PC-3 (cell line): ENCODE measurements around the gene PIH1D1. TPM values are rescaled to one million over a fixed set of nuclear protein-coding genes. Genes with fewer than 3 reads are reported as not detected.

Experiments used
- ATAC-seq: fragments of 200-7000 bp; cut with Tn5 transposase; 2 replicates; pipeline ENCODE4 v1.9.1; 2020; ENCODE audit warnings: mild to moderate bottlenecking, moderate library complexity
- BruUV-seq: library from RNA; stranded (reverse); fragments of 400-500 nt; replicated peaks from 2 replicates; lab custom pipeline; 2021; lab: Mats Ljungman, UMichigan
- CTCF ChIA-PET: fragments of 300-600 bp; sonication (Branson Sonifier 250); formaldehyde crosslinking; loops from one replicate; lab custom pipeline; 2022; ENCODE audit warnings: antibody characterized with exemption; lab: Charles Lee
- POLR2A ChIA-PET: fragments of 300-600 bp; sonication (Branson Sonifier 250); formaldehyde crosslinking; loops from one replicate; lab custom pipeline; 2022; ENCODE audit warnings: antibody characterized with exemption; ENCODE audit not compliant: unreplicated experiment; lab: Charles Lee
- DNase-seq: peaks from one replicate; pipeline ENCODE4 v3.0.0-alpha.2; 2015
- H2AFZ ChIP-seq: fragments of 300-600 bp; sonication (generic); 2 replicates; pipeline ENCODE4 v1.6.0; 2016; ENCODE audit warnings: antibody characterized with exemption, low read length
- H3F3A ChIP-seq: fragments of 300-600 bp; sonication (generic); one replicate; pipeline ENCODE4 v1.6.0; 2017; ENCODE audit warnings: antibody characterized with exemption, low read length, control low read depth, mild to moderate bottlenecking; ENCODE audit not compliant: unreplicated experiment
- H3K27ac ChIP-seq: fragments of 300-600 bp; sonication (generic); 2 replicates; pipeline ENCODE4 v1.5.1; 2016; ENCODE audit warnings: mild to moderate bottlenecking, low read length
- H3K27me3 ChIP-seq: fragments of 300-600 bp; sonication (generic); 2 replicates; pipeline ENCODE4 v1.6.1; 2016; ENCODE audit warnings: low read length, mixed read lengths
- H3K36me3 ChIP-seq: fragments of 300-600 bp; sonication (generic); 2 replicates; pipeline ENCODE4 v1.6.1; 2016; ENCODE audit warnings: low read depth, mixed run types, low read length, mixed read lengths
- H3K4me1 ChIP-seq: fragments of 300-600 bp; sonication (generic); 2 replicates; pipeline ENCODE4 v1.5.1; 2016; ENCODE audit warnings: low read length; ENCODE audit not compliant: insufficient read depth
- H3K4me2 ChIP-seq: fragments of 300-600 bp; sonication (generic); 2 replicates; pipeline ENCODE4 v1.6.0; 2016; ENCODE audit warnings: low read length
- H3K4me3 ChIP-seq: fragments of 300-600 bp; sonication (generic); 2 replicates; pipeline ENCODE4 v1.5.1; 2016; ENCODE audit warnings: mild to moderate bottlenecking, low read length, mixed read lengths
- H3K79me2 ChIP-seq: fragments of 300-600 bp; sonication (generic); 2 replicates; pipeline ENCODE4 v1.6.1; 2017; ENCODE audit warnings: low read length, mixed read lengths
- H3K9ac ChIP-seq: fragments of 300-600 bp; sonication (generic); 2 replicates; pipeline ENCODE4 v1.6.0; 2016; ENCODE audit warnings: mild to moderate bottlenecking, low read length
- H3K9me2 ChIP-seq: fragments of 300-600 bp; sonication (generic); replicated peaks from 2 replicates; pipeline ENCODE4 v1.6.1; 2016; ENCODE audit warnings: mixed run types, low read length, mixed read lengths
- H3K9me3 ChIP-seq: fragments of 300-600 bp; sonication (generic); 2 replicates; pipeline ENCODE4 v1.6.1; 2016; ENCODE audit warnings: low read length, mixed read lengths
- H4K20me1 ChIP-seq: fragments of 300-600 bp; sonication (generic); 2 replicates; pipeline ENCODE4 v1.6.1; 2016; ENCODE audit warnings: low read length, mixed read lengths
- EZH2 ChIP-seq: fragments of 300-600 bp; sonication (generic); IDR thresholded peaks from one replicate; pipeline ENCODE4 v1.6.1; 2017; ENCODE audit warnings: antibody characterized with exemption, mild to moderate bottlenecking, low read length; ENCODE audit not compliant: unreplicated experiment
- EZH2phosphoT487 ChIP-seq: fragments of 300-600 bp; sonication (generic); IDR thresholded peaks from 2 replicates; pipeline ENCODE4 v1.6.1; 2018; ENCODE audit warnings: mild to moderate bottlenecking, antibody characterized with exemption, low read length, borderline replicate concordance
- intact Hi-C: fragments of 100-400 bp; cut with micrococcal nuclease; formaldehyde crosslinking; loops from 2 replicates; pipeline ENCODE4 v1.9.0; 2023
- total RNA-seq: library from RNA; depleted of rRNA; stranded (reverse); fragments of >200 nt; gene quantifications from 2 replicates; pipeline ENCODE4 v1.2.3, GENCODE V29; 2014
- TF ChIP-seq, protein P1 (sequence below): fragments of 300-600 bp; sonication (generic); conservative IDR thresholded peaks from 2 replicates; pipeline ENCODE4 v1.5.1; 2017; ENCODE audit warnings: antibody characterized with exemption, low read depth, mild to moderate bottlenecking, low read length

The PIH1D1 gene
- total RNA-seq, 1 experiment from 2014 or later, result 171 TPM

DNA sequence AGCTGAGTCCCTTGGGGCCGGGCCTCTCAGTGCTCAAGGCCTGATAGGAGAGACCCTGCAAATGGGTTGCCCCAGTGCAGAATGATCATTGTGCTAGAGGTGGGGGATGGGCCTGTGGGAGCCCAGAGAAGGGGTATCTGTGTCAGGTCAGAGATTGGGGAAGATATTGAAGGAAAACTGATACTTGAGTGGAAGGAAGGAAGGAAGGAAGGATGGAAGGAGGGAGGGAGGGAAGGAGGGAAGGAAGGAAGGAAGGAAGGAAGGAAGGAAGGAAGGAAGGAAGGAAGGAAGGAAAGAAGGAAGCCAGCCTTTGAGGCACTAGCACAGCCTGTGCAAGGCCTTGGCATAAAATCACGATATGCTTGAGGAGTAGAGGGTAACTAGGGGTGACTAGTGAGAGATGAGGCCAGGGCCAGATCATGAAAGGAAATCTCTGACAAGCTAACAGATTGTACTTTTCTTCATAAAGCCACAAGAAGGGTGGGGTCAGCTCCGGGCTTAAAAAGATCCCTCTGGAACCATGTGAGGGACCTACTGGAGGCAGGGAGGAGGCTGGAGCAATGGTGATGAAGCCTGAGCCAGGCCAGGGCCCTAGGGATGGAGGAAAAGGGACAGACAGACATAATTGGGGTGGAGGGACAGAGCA lies 39.8 kb downstream of the PIH1D1 start:
- Histone ChIP-seq H3K27ac (no peak overlapping the region), H3F3A (no peaks in the 10 kb centered on the region), H4K20me1 (no peaks in the 10 kb centered on the region), H3K79me2 (no peaks in the 10 kb centered on the region), H2AFZ (no peak overlapping the region), H3K4me3 (no peak overlapping the region), H3K27me3 (peaks cover 15% of the 10 kb centered on the region), H3K9me3 (no peaks in the 10 kb centered on the region), H3K9me2 (no peaks in the 10 kb centered on the region), H3K4me2 (no peak overlapping the region), H3K4me1 (no peaks in the 10 kb centered on the region), H3K36me3 (no peaks in the 10 kb centered on the region), H3K9ac (no peak overlapping the region)
- no peak for DNase-seq
- POLR2A ChIA-PET, result no interaction called here
- no TSS peak for BruUV-seq
- TF ChIP-seq, protein P1, sequence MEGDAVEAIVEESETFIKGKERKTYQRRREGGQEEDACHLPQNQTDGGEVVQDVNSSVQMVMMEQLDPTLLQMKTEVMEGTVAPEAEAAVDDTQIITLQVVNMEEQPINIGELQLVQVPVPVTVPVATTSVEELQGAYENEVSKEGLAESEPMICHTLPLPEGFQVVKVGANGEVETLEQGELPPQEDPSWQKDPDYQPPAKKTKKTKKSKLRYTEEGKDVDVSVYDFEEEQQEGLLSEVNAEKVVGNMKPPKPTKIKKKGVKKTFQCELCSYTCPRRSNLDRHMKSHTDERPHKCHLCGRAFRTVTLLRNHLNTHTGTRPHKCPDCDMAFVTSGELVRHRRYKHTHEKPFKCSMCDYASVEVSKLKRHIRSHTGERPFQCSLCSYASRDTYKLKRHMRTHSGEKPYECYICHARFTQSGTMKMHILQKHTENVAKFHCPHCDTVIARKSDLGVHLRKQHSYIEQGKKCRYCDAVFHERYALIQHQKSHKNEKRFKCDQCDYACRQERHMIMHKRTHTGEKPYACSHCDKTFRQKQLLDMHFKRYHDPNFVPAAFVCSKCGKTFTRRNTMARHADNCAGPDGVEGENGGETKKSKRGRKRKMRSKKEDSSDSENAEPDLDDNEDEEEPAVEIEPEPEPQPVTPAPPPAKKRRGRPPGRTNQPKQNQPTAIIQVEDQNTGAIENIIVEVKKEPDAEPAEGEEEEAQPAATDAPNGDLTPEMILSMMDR, result no peak
- TF ChIP-seq EZH2phosphoT487, result no peak
- TF ChIP-seq EZH2, result no peak
- ATAC-seq, result no peak
- CTCF ChIA-PET, result no interaction called here
- intact Hi-C loops, result no loop called here

DNA sequence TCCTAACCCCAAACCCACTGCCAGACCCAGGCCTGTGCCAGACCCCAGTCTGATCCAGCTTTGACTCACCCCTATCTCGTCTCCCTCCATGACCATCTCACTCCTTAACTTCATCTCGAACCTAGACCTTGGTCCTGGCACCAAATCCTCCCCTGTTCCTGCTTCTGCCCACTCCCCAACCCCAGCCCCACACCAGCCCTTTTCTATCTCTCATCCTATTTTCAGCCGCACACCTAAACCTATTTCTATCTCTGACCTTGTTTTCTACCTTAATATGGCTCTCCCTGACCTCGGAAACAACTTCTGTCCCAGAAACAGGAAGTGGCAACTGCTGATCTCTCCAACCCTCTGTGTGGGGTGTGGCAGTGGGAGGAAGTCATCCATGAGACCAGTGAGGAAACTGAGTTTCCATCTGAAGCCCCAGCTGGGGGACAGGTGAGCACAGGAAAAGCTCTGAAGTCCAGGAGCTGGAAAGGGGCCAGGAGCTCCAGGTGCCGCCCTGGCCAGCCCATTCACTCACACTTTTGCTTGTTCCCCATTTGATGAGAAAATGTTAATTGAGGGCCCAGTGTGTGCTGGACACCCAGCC lies 42.1 kb downstream of the PIH1D1 start:
- H3K36me3 ChIP-seq, result no peaks in the 10 kb centered on the region
- H3K27ac ChIP-seq, result no peak overlapping the region
- BruUV-seq, result no TSS peak
- TF ChIP-seq, protein P1, result no peak
- TF ChIP-seq EZH2 (no peak), EZH2phosphoT487 (no peak)
- ATAC-seq (no peak), DNase-seq (no peak)
- ChIA-PET CTCF (interaction anchor here (0.6 kb wide), 1 partner anchor 251 kb away, joined by 3 read pairs; no protein-coding TSS in a partner anchor), POLR2A (no interaction called here)
- H3K4me3 ChIP-seq, result no peak overlapping the region
- no peaks in the 10 kb centered on the region for H3K9me3 ChIP-seq
- intact Hi-C loops, result no loop called here
- no peaks in the 10 kb centered on the region for H4K20me1 ChIP-seq
- no peak overlapping the region for H3K4me2 ChIP-seq
- H3K4me1 ChIP-seq, result no peaks in the 10 kb centered on the region
- H3K9ac ChIP-seq, result no peak overlapping the region
- H3K9me2 ChIP-seq, result no peaks in the 10 kb centered on the region
- no peak overlapping the region for H2AFZ ChIP-seq
- no peaks in the 10 kb centered on the region for H3F3A ChIP-seq
- H3K79me2 ChIP-seq, result no peaks in the 10 kb centered on the region
- H3K27me3 ChIP-seq, result no peaks in the 10 kb centered on the region

DNA sequence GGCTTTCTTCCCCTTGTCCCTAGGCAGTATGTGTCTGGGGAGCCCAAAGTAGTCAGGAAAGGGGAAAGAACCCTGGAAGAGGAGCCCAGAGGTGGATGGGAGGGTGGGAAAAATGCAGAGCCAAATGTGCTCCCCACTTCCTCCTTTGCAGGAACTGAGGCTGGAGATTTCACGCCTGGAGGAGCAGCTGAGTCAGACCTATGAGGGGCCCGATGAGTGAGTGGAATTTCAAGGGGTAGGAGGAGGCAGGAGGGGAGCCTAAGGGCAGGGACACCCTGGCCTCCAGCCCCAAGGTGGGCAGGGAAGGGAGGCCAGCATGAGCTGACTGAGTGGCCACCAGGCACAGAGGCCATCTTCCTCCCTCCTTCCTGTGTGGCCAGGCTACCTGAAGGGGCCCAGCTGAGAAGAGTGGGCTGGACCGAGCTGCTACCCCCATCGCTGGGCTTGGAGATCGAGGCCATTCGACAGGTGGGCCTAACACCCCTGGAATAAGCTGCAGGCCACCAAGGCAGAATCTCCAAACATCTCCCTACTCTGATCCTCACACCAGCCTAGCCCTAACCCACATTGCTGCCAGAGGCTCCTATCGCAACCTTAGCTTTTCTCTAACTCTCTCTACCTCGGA lies 42.7 kb downstream of the PIH1D1 start:
- no TSS peak for BruUV-seq
- CTCF ChIA-PET, result no interaction called here
- Histone ChIP-seq H2AFZ (no peak overlapping the region), H3K4me3 (no peak overlapping the region), H3K4me1 (peaks cover 6% of the 10 kb centered on the region), H3K27ac (no peak overlapping the region), H3K27me3 (no peaks in the 10 kb centered on the region), H3F3A (no peaks in the 10 kb centered on the region), H3K4me2 (no peak overlapping the region), H4K20me1 (no peaks in the 10 kb centered on the region), H3K9me3 (no peaks in the 10 kb centered on the region), H3K9ac (no peak overlapping the region), H3K79me2 (no peaks in the 10 kb centered on the region), H3K36me3 (no peaks in the 10 kb centered on the region), H3K9me2 (no peaks in the 10 kb centered on the region)
- intact Hi-C loops, result no loop called here
- TF ChIP-seq, protein P1, result no peak
- POLR2A ChIA-PET, result no interaction called here
- ATAC-seq, result no peak
- no peak for DNase-seq
